Spleen (tissue), 7 donors: Measurements from ENCODE around the gene PDLIM4.

ENCODE experiments used
- CTCF ChIP-seq, 11 experiments: fragments of 200-600 bp in 7 of 11; fragments of 450-650 bp in 4 of 11; sonication (generic) in 4 of 11; IDR thresholded peaks in 8 of 11; conservative IDR thresholded peaks in 3 of 11; 1 replicate in 7 of 11; 2 replicates in 4 of 11; pipeline versions ENCODE4 v1.4.0 to v1.8.0; 2016 to 2021; ENCODE audit warnings: antibody characterized with exemption in 11 of 11, inconsistent platforms in 4 of 11, mild to moderate bottlenecking in 1 of 11
- POLR2A ChIP-seq, 3 donors: fragments of 450-650 bp; IDR thresholded peaks; one replicate each; pipeline ENCODE4 v1.5.1; 2017; ENCODE audit warnings: antibody characterized with exemption in 3 of 3, mild to moderate bottlenecking in 1 of 3
- POLR2AphosphoS5 ChIP-seq, 3 donors: sonication (generic); formaldehyde crosslinking; IDR thresholded peaks; one replicate each; pipeline ENCODE4 v1.5.1; 2017; ENCODE audit warnings: antibody characterized with exemption in 3 of 3
- donor health status: DM: no; HTN: no; CAD: no; lungs with moderate emphysema.
- donor health status: DM: no; HTN: no; CAD: no.
- donor health status: DM: no; HTN: no; CAD: no.

GRCh38 chr5:132235340-132235739, 22.2 kb upstream of the PDLIM4 start:
- TF ChIP-seq CTCF (IDR thresholded peaks at IDR 0.05 in 8 of 11, conservative IDR thresholded peaks at IDR 0.05 in 3 of 11) (no peak), POLR2A (IDR thresholded peaks at IDR 0.05) (no peak), POLR2AphosphoS5 (IDR thresholded peaks at IDR 0.05) (no peak)
